ENCODE results near the gene LNX1. TPM values are rescaled to one million over a fixed set of nuclear protein-coding genes. Genes with fewer than 3 reads are reported as not detected.
A peak's percentile ranks its signal among the peaks of the same experiment; 100 is the strongest.

The LNX1 gene
- total RNA-seq, 1 donor from 2014 or later: 4.4 TPM

DNA sequence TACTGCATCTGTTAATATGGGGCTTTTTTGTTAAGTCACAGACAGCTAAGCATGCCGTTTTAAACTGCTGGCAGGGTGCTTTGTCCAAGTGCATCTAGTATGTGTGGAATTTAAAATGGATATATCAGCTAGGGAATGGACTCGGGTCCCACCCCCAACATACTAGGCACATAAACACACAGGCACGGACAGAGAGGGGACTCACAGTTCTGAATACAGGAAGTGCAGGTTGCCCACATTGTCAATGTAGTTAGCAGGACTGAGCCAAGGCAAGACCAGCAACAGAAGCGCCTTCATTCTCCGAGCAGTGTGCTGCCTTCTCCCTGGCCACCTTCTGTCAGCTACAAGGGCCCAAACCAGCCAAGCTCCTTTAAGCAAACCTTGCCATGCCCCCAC lies 33.6 kb downstream of the LNX1 start:
- Mint-ChIP-seq H3K4me3 (ENCODE audit: unreplicated experiment) (no peak overlapping the region), H3K4me1 (ENCODE audit: low read depth, unreplicated experiment) (peaks cover 22% of the 10 kb centered on the region), H3K9me3 (ENCODE audit: unreplicated experiment) (no peaks in the 10 kb centered on the region), H3K27ac (ENCODE audit: unreplicated experiment) (peak overlapping the region; percentile 26), H3K36me3 (ENCODE audit: low read depth, unreplicated experiment) (no peaks in the 10 kb centered on the region), H3K27me3 (ENCODE audit: low read depth, unreplicated experiment) (no peaks in the 10 kb centered on the region)
- H3K27me3 ChIP-seq (ENCODE audit: insufficient read depth, low read length): no peaks in the 10 kb centered on the region
- TF ChIP-seq EZH2 (IDR thresholded peaks at IDR 0.05; ENCODE audit: insufficient read depth, low read length) (no peak), CTCF (IDR thresholded peaks at IDR 0.05; ENCODE audit: insufficient read depth, low read depth, low read length) (no peak)
- DNase-seq (ENCODE audit: low read depth): no peak
- H3K36me3 ChIP-seq (ENCODE audit: insufficient read depth, low read length): no peaks in the 10 kb centered on the region
- peaks cover 19% of the 10 kb centered on the region for H3K4me1 ChIP-seq (ENCODE audit: insufficient read depth, low read length)
- H3K9me3 ChIP-seq (ENCODE audit: insufficient read depth, low read depth, low read length): no peaks in the 10 kb centered on the region
- no peaks in the 10 kb centered on the region for H4K20me1 ChIP-seq (ENCODE audit: insufficient read depth, low read length)
- peak overlapping the region; percentile 44 for H2AFZ ChIP-seq (ENCODE audit: low read depth, low read length)
- peak overlapping the region; percentile 45 for H3K27ac ChIP-seq (ENCODE audit: low read depth, low read length)
- H3K4me2 ChIP-seq (ENCODE audit: low read length): peak overlapping the region; percentile 70
- no peak overlapping the region for H3K4me3 ChIP-seq (ENCODE audit: insufficient read depth, low read depth, low read length)
- H3K79me2 ChIP-seq (ENCODE audit: insufficient read depth, low read length): no peaks in the 10 kb centered on the region
- FAIRE-seq: no peak
- peak overlapping the region; percentile 35 for H3K9ac ChIP-seq (ENCODE audit: low read length)

GRCh38 chr4:53556651-53557050 lies 34.6 kb downstream of the LNX1 start:
- Mint-ChIP-seq H3K4me1 (ENCODE audit: low read depth, unreplicated experiment) (peaks cover 22% of the 10 kb centered on the region), H3K9me3 (ENCODE audit: unreplicated experiment) (peaks cover 2% of the 10 kb centered on the region), H3K36me3 (ENCODE audit: low read depth, unreplicated experiment) (no peaks in the 10 kb centered on the region), H3K4me3 (ENCODE audit: unreplicated experiment) (no peak overlapping the region), H3K27me3 (ENCODE audit: low read depth, unreplicated experiment) (no peaks in the 10 kb centered on the region), H3K27ac (ENCODE audit: unreplicated experiment) (no peak overlapping the region)
- peak; percentile 29 for FAIRE-seq
- Histone ChIP-seq H3K4me2 (ENCODE audit: low read length) (no peak overlapping the region), H3K9me3 (ENCODE audit: insufficient read depth, low read depth, low read length) (no peaks in the 10 kb centered on the region), H4K20me1 (ENCODE audit: insufficient read depth, low read length) (no peaks in the 10 kb centered on the region), H3K4me3 (ENCODE audit: insufficient read depth, low read depth, low read length) (no peak overlapping the region), H3K4me1 (ENCODE audit: insufficient read depth, low read length) (peaks cover 19% of the 10 kb centered on the region), H3K27ac (ENCODE audit: low read depth, low read length) (no peak overlapping the region), H3K27me3 (ENCODE audit: insufficient read depth, low read length) (no peaks in the 10 kb centered on the region), H3K36me3 (ENCODE audit: insufficient read depth, low read length) (no peaks in the 10 kb centered on the region), H3K79me2 (ENCODE audit: insufficient read depth, low read length) (no peaks in the 10 kb centered on the region), H3K9ac (ENCODE audit: low read length) (no peak overlapping the region), H2AFZ (ENCODE audit: low read depth, low read length) (no peak overlapping the region)
- no peak for TF ChIP-seq CTCF (IDR thresholded peaks at IDR 0.05; ENCODE audit: insufficient read depth, low read depth, low read length)
- no peak for TF ChIP-seq EZH2 (IDR thresholded peaks at IDR 0.05; ENCODE audit: insufficient read depth, low read length)
- no peak for DNase-seq (ENCODE audit: low read depth)

DNA sequence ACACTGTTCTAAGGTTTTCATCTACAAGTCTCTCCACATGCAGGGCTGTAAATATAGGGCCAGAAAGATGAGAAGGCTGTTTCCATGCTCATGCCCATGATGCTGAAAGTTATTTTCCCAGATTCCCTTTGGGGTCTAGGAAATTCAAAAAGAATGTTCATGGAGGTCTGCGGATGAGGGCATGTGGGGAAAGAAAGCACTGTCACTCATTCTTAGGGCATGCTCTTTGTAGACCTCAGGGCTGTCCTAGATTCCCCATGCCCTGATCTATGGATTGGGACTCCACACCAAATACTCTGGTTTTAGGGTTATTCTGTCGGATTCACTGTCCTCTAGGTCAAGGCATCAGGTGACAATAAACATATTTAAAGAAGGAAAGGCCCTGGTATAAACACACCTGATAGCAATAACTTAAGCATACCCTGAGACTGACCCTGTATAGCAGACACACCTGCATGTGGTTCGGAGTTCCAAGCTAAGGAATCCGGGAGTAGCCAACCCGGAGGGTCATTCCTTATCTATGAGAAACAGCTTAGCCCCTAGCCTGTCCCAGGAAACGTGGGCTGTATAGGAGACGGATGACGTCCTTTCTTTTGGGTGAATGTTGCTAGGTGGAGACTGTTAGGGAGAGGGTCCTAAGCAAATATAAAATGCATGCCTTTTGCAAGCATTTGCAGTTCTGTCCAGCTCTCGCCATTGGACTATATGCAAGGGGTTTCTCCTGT lies 37.6 kb downstream of the LNX1 start:
- H3K36me3 Mint-ChIP-seq (ENCODE audit: low read depth, unreplicated experiment): peaks cover 7% of the 10 kb centered on the region
- H3K9me3 Mint-ChIP-seq (ENCODE audit: unreplicated experiment): peaks cover 2% of the 10 kb centered on the region
- no peaks in the 10 kb centered on the region for H4K20me1 ChIP-seq (ENCODE audit: insufficient read depth, low read length)
- H3K27ac Mint-ChIP-seq (ENCODE audit: unreplicated experiment): no peak overlapping the region
- H3K4me3 ChIP-seq (ENCODE audit: insufficient read depth, low read depth, low read length): no peak overlapping the region
- no peak for FAIRE-seq
- H3K27me3 Mint-ChIP-seq (ENCODE audit: low read depth, unreplicated experiment): no peaks in the 10 kb centered on the region
- H2AFZ ChIP-seq (ENCODE audit: low read depth, low read length): no peak overlapping the region
- peaks cover 19% of the 10 kb centered on the region for H3K4me1 Mint-ChIP-seq (ENCODE audit: low read depth, unreplicated experiment)
- H3K27ac ChIP-seq (ENCODE audit: low read depth, low read length): no peak overlapping the region
- H3K27me3 ChIP-seq (ENCODE audit: insufficient read depth, low read length): no peaks in the 10 kb centered on the region
- no peaks in the 10 kb centered on the region for H3K79me2 ChIP-seq (ENCODE audit: insufficient read depth, low read length)
- H3K4me3 Mint-ChIP-seq (ENCODE audit: unreplicated experiment): no peak overlapping the region
- H3K9ac ChIP-seq (ENCODE audit: low read length): no peak overlapping the region
- H3K9me3 ChIP-seq (ENCODE audit: insufficient read depth, low read depth, low read length): no peaks in the 10 kb centered on the region
- no peaks in the 10 kb centered on the region for H3K36me3 ChIP-seq (ENCODE audit: insufficient read depth, low read length)
- H3K4me1 ChIP-seq (ENCODE audit: insufficient read depth, low read length): peaks cover 11% of the 10 kb centered on the region
- no peak overlapping the region for H3K4me2 ChIP-seq (ENCODE audit: low read length)
- DNase-seq (ENCODE audit: low read depth): no peak
- TF ChIP-seq EZH2 (IDR thresholded peaks at IDR 0.05; ENCODE audit: insufficient read depth, low read length) (no peak), CTCF (IDR thresholded peaks at IDR 0.05; ENCODE audit: insufficient read depth, low read depth, low read length) (no peak)
